Middle frontal gyrus (tissue), 1 donor: ENCODE results near the gene STK31.
A peak's percentile ranks its signal among the peaks of the same experiment; 100 is the strongest.
"Not testable (repeated sequence)": the region's sequence is repeated elsewhere in the genome, so short reads cannot be mapped to it uniquely, and the experiment has no call there.

Source experiments
- DNase-seq: peaks from one replicate; pipeline ENCODE4 v3.0.0-alpha.2; 2015; ENCODE audit warnings: low spot score; ENCODE audit errors: extremely low spot score

STK31 gene, protein sequence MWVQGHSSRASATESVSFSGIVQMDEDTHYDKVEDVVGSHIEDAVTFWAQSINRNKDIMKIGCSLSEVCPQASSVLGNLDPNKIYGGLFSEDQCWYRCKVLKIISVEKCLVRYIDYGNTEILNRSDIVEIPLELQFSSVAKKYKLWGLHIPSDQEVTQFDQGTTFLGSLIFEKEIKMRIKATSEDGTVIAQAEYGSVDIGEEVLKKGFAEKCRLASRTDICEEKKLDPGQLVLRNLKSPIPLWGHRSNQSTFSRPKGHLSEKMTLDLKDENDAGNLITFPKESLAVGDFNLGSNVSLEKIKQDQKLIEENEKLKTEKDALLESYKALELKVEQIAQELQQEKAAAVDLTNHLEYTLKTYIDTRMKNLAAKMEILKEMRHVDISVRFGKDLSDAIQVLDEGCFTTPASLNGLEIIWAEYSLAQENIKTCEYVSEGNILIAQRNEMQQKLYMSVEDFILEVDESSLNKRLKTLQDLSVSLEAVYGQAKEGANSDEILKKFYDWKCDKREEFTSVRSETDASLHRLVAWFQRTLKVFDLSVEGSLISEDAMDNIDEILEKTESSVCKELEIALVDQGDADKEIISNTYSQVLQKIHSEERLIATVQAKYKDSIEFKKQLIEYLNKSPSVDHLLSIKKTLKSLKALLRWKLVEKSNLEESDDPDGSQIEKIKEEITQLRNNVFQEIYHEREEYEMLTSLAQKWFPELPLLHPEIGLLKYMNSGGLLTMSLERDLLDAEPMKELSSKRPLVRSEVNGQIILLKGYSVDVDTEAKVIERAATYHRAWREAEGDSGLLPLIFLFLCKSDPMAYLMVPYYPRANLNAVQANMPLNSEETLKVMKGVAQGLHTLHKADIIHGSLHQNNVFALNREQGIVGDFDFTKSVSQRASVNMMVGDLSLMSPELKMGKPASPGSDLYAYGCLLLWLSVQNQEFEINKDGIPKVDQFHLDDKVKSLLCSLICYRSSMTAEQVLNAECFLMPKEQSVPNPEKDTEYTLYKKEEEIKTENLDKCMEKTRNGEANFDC

DNA sequence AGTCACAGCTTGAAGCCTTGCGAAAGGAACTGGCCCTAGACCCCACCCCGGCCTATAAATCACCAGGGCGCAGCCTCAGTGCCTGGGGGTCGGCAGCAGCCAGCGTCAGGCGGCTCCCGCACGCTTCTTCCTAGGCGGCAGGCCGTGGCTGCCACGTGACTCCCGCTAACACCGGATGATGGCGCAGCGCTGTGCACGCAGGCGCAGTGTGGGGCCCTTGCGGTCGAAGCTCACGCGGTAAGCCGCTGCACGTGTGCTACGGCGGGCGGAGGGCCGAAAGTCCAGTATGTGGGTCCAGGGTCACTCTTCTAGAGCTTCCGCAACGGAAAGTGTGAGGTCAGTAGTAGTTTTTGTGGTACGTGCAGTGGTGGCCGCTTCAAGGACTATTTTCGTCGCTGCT is at the start of gene STK31:
Gene STK31 (plus strand): TSS at position 220 of the 400 bp plus-strand sequence. CDS start 67 bp downstream, at position 287.
- no peak for DNase-seq

DNA sequence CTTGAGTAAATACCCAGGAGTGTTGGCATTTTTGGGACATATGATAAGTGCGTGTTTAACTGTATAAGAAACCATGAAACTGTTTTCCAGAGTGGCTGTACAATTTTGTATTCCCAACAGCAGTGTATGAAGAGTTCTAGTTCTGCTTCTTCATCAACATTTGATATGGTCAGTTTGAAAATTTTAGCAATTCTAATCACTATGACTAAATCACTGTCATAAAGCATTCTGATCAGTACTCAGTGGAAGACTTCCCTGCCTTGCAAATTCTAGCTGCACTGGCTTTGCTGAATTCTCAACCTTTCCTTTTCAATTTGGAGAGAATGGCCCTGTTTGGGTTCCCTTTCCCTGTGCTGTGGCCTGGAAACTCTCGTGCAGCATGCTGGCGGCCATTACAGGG is 48.6 kb upstream of the STK31 start:
- DNase-seq, result no peak

DNA sequence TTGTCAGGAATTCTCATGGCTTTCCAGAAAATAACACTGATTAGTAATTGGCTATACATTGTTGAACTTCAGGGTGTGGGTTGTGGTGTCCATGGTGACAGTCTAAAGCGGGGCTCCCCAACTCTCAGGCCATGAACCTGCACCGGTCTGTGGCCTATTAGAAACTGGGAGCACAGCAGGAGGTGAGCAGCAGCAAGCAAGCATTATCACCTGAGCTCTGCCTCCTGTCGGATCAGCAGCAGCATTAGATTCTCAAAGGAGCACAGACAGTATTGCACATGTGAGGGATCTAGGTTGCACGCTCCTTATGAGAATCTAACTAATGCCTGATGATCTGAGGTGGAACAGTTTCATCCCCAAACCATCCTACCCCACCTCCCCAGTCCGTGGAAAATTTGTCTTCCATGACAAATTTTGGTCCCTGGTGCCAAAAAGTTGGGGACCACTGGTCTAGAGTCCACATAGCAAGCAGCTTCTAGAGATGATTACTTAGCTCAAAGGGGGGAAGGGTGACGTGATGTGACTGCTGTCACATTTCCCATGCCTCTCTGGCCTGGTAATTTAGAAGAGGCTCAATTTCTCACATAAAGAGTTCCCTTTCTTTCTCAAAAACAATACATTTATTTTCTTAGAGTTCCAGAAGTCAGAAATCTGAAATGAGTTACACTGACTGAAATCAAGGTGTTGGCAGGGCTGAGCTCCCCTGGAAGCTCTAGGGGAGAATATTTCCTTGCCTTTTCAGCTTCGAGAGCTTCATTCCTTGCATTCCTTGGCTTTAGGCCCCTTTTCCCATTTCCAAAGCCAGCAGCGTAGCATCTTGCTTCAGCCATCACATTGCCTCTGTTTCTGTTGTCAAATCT is 47.7 kb upstream of the STK31 start:
- DNase-seq, result no peak

DNA sequence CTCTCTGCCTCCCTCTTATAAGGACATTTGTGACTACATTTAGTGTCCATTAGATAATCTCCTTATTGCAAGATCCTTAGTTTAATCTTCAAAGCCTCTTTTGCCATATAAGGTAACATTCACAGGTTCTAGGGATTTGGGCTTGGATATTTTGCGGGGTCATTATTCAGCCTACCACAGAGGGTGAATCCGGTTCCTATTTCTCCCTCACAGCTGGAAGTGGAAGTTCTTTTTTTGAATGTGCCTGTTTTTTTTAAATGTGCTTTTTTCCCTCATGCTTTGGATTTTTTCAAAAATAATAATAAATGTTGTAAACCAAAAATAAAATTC is 47.1 kb upstream of the STK31 start:
- no peak for DNase-seq

DNA sequence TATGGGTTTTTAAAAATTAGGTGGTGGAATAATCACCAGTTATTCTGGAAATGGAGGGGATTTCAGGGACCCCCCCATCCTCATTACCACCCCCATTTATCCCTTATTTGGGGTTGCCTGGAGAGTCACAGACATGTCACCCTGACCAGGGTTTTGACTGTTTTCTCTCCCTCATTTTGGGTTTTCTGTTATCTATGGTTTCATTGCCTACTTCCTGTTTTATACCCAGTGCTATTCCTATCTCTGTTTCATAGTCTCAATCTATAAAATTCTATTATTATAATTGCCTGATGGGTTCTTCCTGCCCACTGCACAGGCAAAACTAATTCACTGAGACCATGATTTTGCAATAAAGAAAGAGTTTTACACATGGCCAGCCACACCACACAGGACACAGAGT is 45.9 kb upstream of the STK31 start:
- DNase-seq, result no peak

DNA sequence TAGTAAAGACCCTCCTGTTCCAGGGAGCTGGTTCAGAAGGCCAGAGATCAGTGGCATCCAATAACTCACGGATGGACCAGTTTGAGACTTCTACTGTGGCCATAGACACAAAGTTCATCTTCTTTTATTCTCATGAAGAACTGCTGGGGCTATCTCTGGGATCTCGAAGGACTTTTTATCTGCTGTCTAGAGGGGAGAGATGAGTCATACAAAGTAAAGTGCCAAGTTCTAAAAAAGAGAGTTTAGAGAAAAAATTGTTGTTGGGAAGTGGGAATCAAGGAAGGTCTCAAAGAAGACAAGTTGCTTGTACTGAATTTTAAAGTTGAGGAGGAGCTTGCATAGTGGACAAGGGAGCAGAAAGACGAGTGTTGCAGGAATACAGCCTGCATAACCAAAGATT is 38.0 kb upstream of the STK31 start:
- no peak for DNase-seq

DNA sequence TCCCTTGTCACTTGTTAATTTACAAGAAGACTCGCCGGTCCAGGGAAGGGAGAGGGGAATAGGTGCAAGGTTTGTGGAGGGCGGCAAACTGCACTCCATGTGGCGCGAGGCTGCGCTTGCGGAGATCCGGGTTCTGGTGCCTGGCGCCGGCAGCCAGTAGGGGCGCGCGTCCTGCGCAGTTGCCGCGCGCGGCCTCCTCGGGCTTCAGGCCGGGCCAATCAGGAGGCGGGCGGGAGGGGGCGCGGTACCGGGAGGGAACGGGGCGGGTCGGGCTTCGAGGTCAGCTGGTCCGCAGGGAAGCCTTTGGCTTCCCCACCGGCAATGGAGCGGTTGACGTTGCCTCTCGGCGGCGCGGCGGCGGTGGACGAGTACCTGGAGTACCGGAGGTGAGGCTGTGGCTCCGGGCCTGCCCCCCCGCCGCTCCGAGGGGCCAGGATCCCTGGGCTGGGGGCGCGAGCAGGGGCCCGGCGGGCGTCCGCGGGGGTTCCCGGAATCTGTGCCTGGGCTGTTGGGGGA is 30.1 kb upstream of the STK31 start, which contains the start of gene FAM221A:
Gene FAM221A (plus strand): TSS at position 302 of the 516 bp plus-strand sequence. CDS start 20 bp downstream, at position 322.
- DNase-seq, result peak; percentile 81

DNA sequence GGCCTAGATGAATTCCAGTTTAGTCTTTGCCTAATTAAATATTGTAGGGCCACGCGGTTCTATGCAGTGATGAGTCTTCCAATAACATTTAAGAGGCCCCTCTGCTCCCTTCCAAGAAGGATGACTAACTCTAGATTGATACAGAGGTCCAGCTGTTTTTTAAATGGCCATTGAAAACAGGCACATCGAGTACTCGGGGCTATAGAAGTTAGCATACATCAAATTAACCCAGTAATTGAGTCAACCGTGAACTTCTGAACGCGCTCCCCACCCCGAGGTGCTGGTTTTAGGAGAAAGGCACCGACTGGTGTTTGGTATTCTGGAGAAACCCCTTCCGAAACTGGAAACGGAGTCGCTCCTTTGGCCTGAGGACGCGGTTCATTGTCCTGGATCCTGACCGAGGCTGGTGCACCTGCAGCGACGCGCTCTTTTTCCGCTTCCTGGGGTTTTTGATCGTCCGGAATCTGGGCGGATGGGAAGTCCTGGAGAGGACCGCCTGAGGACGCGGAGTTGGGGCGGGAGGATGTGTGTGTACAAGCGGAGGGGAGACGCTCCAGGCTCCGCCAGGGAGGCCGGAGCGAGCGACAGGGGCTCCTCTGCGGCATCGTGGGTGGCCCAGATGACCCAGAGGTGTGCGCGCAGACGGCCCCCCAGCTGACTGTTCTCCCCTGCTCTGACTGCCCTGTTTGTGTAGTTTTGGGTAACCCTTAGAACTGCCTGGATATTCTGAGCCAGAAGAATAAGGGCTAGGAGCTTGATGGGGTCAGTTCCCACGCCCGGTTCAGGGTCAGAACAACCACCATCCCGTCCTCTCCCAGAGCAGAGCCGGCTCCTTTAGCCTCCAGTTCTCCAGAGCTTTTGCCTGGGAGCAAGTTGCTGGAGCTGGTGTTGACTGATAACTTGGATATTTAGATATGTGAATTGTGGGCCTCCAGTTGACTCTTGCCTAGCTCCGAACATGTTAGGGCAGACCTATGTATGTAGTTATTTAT is 29.3 kb upstream of the STK31 start:
- peak; percentile 7 for DNase-seq

DNA sequence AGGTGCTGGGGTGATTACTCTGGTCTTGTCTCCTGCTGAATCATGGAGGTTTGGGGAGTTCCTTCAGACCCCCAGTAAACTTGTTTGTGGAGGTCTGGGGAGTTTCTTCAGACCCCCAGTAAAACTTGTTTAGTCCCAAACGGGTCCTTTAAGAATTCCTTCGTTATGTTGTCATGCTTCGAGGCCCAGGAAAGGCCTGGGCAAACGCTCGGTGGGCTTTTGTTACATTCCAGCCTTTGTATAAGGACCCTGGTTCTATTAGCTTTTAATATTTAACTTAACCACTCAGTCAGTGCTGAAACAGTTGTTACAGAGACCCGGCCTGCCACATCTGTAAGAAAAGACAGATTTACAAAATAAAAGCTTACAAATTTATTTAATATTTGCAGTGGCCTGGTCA is 26.0 kb upstream of the STK31 start:
- DNase-seq, result not testable (repeated sequence)

DNA sequence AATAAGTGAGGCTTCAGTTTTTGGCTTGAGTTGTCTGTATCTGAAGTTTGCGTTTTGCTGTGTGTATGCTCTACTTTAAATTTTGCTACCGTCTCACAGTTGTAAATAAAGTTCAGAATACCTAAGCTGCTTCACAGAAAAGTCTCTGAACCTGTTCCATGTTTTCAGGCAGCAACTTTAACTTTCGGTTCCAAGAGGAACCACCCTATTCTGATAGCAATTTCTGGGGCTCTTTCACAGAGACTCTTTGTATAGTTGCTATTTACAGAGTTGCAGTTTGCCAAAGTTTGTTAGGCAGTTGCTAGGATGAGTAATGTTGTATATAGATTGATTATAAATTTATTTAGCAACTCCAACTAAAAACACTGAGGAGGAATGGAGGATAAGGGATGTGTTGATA is 24.3 kb upstream of the STK31 start:
- DNase-seq, result no peak

DNA sequence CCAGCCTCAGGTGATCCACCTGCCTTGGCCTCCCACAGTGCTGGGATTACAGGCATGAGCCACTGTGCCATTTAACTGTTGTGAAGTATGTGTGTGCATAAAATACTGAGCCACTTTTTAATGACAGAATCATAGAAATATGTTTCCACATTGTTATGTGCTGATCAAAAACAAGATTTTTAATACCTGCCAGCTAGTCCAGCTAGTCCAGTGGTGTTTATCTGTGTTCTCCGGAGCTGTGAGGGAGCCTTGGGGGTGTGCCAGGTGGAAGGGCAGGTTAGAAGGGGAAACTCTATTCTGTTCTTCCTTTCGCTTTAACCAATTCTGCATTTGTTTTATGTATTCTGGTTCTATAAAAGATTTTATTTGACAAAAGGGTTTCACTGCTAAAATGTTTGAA is 23.0 kb upstream of the STK31 start:
- DNase-seq, result no peak

DNA sequence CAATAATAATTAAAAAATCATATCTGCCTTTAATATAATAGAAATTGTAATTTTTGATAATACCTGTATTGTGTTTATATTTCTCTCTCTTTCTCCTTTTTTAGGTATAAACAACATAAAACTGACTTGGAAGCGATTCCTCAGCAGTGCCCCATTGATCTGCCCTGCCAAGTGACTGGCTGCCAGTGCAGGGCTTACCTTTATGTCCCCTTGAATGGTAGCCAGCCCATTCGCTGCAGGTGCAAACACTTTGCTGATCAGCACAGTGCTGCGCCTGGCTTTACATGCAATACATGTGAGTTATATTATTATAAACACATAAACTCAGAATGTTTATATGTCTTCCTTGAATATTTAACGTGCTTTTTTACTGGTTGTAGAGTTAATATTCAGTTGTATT is 20.9 kb upstream of the STK31 start:
- DNase-seq, result no peak

DNA sequence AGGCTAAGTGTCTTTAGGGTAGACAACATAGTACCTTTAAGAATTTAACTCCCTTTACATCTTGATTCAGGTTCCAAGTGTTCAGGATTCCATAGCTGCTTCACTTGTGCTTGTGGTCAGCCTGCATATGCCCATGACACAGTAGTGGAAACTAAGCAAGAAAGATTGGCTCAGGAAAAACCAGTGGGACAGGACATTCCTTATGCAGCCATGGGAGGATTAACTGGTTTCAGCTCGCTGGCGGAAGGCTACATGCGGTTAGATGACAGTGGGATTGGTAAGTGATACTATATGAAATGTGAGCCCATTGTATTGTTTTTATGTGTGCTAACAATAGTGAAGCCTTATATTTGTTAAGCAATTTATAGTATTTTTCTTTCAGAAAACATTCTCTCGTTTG is 18.7 kb upstream of the STK31 start:
- DNase-seq, result no peak

DNA sequence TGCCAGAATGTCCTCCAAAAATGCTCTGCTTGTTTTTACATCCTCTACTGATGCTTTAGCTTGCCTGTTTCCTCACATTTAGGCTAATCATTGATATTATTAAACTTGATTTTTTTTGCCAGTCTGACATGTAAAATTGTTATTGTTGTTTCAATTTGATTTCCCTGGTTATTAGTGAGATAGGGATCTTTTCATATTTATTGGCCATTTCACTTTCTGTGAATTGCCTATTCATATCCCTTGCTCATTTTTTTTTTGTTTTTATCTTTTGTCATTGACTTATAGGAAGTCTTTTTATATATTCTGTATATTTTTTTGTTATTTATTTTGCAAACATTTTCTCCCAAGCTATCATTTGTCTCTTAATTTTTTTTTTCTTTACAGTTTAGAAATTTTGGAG is 16.8 kb upstream of the STK31 start:
- no peak for DNase-seq

DNA sequence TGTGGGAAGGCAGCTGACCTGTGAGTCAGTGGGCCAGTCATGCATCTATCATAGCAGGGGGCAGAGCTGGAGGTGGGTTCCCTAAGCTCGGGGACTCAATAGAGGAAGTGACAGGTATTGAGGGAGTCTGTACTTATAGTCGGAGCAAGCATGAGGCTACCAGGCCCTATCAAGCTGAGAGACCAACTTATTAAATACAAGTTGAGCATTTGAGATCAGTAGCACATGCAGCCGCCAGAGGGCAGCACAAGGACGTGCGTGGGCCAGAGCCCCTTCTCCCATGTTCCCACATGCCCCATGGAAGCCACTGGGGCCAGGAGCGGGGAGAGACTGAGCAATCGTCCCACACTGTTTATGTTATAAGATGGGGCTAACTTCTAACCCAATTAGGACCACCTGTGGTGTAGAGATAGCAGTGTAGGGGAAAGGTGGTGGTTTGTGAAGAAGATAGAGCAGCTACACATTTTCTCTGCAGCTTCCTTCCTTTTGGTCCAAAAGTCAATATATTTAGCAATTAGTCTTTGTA is 13.0 kb upstream of the STK31 start:
- no peak for DNase-seq

DNA sequence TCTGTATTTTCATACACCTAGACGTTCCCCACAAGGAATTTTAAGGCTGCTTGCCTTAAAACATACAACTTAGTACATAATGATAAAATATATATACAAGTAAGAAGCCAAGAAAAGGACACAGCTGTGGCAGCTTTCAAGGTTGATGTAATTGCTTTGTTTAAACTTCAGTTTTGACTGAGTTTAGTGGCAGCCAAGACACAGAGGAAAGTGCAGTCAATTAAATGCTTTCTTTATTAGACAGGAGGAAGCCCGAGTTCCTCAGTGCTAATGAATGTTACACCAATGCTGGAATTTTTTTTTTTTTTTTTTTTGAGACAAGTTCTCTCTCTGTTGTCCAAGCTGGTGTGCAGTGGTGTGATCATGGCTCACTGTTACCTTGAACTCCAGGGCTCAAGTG is 11.2 kb upstream of the STK31 start:
- DNase-seq, result no peak

DNA sequence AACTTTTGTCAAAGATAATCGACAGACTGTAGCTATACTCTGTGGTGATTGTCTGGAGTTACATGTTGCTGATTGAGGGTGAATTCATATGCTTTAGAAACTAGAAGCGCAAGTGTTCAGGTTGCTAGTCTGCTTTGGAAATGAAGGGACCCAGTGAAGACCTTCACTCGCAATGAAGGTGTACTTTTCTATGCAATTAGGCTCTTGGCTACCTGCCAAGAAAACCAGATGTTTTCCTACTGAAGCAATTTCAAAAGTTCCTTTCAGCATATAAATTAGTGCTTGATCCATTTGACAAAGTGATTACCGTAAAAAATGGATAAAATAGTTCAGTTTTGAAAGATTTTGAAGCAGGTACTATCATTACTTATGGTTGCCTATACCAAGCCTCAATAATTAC is 10.0 kb upstream of the STK31 start:
- DNase-seq, result no peak

DNA sequence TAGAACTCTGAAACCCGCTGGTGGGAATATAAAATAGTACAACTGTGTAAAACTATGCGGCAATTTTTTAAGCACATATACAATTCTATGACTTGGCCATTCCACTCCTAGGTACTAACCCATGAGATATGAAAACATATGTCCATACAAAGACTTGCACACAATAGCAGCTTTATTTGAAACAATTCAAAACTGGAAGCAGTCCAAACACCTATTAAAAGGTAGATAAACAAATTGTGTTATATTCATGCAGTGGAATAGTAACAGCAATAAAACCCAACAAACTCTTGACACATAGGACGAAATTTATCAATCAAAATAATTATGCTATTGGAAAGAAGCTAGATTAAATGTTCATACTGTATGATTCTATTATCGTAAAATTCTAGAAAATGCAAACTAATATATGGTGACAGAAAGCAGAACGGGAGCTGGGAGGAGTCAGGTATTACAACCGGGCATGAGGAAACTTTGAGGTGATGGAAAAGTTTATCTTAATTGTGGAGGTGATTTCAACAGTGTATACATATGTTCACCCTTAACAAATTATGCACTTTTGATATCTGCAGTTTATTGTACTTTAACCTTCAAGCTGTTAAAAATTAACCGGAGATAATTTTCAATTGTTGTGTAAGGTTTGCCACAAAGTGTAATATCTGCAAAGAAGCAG is 803 bp upstream of the STK31 start:
- DNase-seq, result no peak
